Glomerular endothelial cell (primary cell): ENCODE measurements around the gene KDM4F. TPM values are rescaled to one million over a fixed set of nuclear protein-coding genes. Genes with fewer than 3 reads are reported as not detected.
"Not testable (repeated sequence)": the region's sequence is repeated elsewhere in the genome, so short reads cannot be mapped to it uniquely, and the experiment has no call there.

Source experiments
- DNase-seq: peaks from one replicate; pipeline ENCODE4 v3.0.0-alpha.2; 2011; ENCODE audit warnings: low read depth, low spot score; ENCODE audit errors: extremely low read depth
- total RNA-seq: library from RNA; depleted of rRNA; stranded (reverse); fragments of >200 nt; gene quantifications from 2 replicates; pipeline ENCODE4 v1.2.3, GENCODE V29; 2015

KDM4F gene
- not detected in 2 replicates for total RNA-seq

- DNase-seq = not testable (repeated sequence)
Observed at GRCh38 chr11:95049122-95049521, at the start of gene KDM4F. Gene KDM4F (plus strand): TSS chr11:95049422.

GRCh38 chr11:95003716-95004115 is 45.5 kb upstream of the KDM4F start:
- no peak for DNase-seq

- DNase-seq = no peak
Observed at GRCh38 chr11:95005642-95006041, 43.6 kb upstream of the KDM4F start.

- no peak for DNase-seq
Observed at GRCh38 chr11:95011376-95011775, 37.8 kb upstream of the KDM4F start.

GRCh38 chr11:95014184-95014821 is 34.9 kb upstream of the KDM4F start:
- no peak for DNase-seq

GRCh38 chr11:95016139-95016538 is 33.1 kb upstream of the KDM4F start:
- no peak for DNase-seq

GRCh38 chr11:95021468-95021867 is 27.8 kb upstream of the KDM4F start:
- not testable (repeated sequence) for DNase-seq

GRCh38 chr11:95024958-95025357 is 24.3 kb upstream of the KDM4F start, which contains the start of gene KDM4E:
Gene KDM4E (plus strand): TSS chr11:95025258. CDS start chr11:95025558, 300 bp downstream.
- no peak for DNase-seq

GRCh38 chr11:95025594-95025993 is 23.6 kb upstream of the KDM4F start:
- not testable (repeated sequence) for DNase-seq

GRCh38 chr11:95028357-95028756 is 20.9 kb upstream of the KDM4F start:
- no peak for DNase-seq

GRCh38 chr11:95033051-95033450 is 16.2 kb upstream of the KDM4F start:
- DNase-seq = no peak

- DNase-seq = no peak
Observed at GRCh38 chr11:95035316-95035715, 13.9 kb upstream of the KDM4F start.

GRCh38 chr11:95037356-95038035 is 11.7 kb upstream of the KDM4F start:
- DNase-seq = not testable (repeated sequence)

GRCh38 chr11:95042239-95042638 is 7.0 kb upstream of the KDM4F start:
- no peak for DNase-seq

- DNase-seq = no peak
Observed at GRCh38 chr11:95042906-95043305, 6.3 kb upstream of the KDM4F start.

- DNase-seq = no peak
Observed at GRCh38 chr11:95044010-95044409, 5.2 kb upstream of the KDM4F start.

- DNase-seq = no peak
Observed at GRCh38 chr11:95045812-95046211, 3.4 kb upstream of the KDM4F start.

GRCh38 chr11:95050595-95051202 is 1.5 kb downstream of the KDM4F start:
- no peak for DNase-seq

GRCh38 chr11:95054356-95054755 is 5.1 kb downstream of the KDM4F start:
- no peak for DNase-seq

GRCh38 chr11:95055283-95055897 is 6.2 kb downstream of the KDM4F start:
- no peak for DNase-seq

GRCh38 chr11:95057959-95058358 is 8.7 kb downstream of the KDM4F start:
- DNase-seq = no peak
